GM18517 (cell line): ENCODE measurements around the gene MTRF1L.
"Not testable (repeated sequence)": the region's sequence is repeated elsewhere in the genome, so short reads cannot be mapped to it uniquely, and the experiment has no call there.

Experiments used
- ATAC-seq: cut with Tn5 transposase; IDR thresholded peaks from one replicate; pipeline ENCODE4 v1.9.1; 2021; ENCODE audit warnings: mild to moderate bottlenecking, moderate library complexity; ENCODE audit not compliant: unreplicated experiment

The MTRF1L gene

GRCh38 chr6:153012856-153013255, 10.3 kb upstream of the MTRF1L start:
- ATAC-seq = no peak

- ATAC-seq = peak; percentile 5
These were observed 819 bp upstream of the MTRF1L start for GRCh38 chr6:153003366-153003690.

GRCh38 chr6:153001767-153002612, 519 bp downstream of the MTRF1L start:
- ATAC-seq = peak; percentile 31

- not testable (repeated sequence) for ATAC-seq
These were observed 1.7 kb downstream of the MTRF1L start for GRCh38 chr6:153000790-153001189.

DNA sequence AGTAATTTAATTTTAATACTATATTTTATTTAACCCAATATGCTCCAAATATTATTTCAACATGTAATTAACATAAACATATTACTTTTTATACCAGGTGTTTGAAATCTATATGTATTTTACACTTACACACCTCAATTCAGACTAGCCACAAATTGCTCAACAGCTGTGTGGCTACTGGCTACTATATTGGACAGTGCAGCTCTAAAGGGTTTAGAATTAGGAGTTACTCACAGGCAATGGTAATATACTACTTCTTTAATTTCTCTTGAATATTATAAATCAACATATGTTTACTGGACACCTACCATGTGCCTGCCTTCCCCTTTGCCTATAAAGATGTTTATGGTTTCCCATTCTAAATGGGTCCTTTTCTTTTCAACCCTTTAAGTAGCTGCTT, 2.3 kb downstream of the MTRF1L start:
- ATAC-seq = no peak

- ATAC-seq = not testable (repeated sequence)
These were observed 3.0 kb downstream of the MTRF1L start for GRCh38 chr6:152999538-152999937.

DNA sequence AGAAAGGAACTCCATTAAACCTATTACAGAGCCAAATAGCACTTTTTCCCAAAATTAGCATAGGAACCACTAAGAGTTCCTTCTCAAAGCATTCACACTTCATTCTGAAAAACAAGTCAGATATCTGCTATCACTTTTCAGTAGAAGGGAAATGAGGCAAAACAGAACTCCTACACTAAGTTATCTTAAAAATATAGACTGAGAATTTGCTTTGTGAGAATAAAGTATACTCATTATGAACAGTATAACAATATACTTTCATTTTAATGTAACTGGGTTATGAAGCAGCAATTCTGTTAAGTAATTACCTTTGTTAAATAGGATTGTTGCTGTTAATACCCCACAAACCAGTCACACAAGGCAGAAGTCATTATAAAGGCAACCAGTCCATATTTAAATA, 8.7 kb downstream of the MTRF1L start:
- ATAC-seq = no peak

DNA sequence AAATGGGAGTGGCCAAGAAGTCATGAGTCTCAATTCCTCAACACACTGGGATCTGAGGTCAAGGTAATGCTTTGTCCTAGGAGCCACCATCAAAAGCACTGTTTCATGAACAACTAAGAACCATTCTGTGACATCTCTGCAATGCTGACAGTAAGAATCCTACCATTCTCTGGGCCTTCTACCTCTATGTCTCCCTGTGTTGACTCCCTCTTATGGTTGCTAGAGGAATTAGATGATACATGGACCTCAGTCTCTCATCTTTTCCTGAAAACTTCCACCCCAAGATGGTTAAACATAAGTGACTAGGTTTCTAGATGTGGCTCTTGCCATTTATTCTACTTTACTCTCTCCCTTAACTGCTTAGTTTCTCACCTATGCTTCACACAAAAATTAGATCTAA, 9.1 kb downstream of the MTRF1L start:
- no peak for ATAC-seq

- no peak for ATAC-seq
These were observed 15.5 kb downstream of the MTRF1L start for GRCh38 chr6:152986978-152987377.

- ATAC-seq = not testable (repeated sequence)
These were observed 17.2 kb downstream of the MTRF1L start for GRCh38 chr6:152985300-152985699.

- ATAC-seq = peak; percentile 39
These were observed 18.0 kb downstream of the MTRF1L start for GRCh38 chr6:152984513-152984872.

DNA sequence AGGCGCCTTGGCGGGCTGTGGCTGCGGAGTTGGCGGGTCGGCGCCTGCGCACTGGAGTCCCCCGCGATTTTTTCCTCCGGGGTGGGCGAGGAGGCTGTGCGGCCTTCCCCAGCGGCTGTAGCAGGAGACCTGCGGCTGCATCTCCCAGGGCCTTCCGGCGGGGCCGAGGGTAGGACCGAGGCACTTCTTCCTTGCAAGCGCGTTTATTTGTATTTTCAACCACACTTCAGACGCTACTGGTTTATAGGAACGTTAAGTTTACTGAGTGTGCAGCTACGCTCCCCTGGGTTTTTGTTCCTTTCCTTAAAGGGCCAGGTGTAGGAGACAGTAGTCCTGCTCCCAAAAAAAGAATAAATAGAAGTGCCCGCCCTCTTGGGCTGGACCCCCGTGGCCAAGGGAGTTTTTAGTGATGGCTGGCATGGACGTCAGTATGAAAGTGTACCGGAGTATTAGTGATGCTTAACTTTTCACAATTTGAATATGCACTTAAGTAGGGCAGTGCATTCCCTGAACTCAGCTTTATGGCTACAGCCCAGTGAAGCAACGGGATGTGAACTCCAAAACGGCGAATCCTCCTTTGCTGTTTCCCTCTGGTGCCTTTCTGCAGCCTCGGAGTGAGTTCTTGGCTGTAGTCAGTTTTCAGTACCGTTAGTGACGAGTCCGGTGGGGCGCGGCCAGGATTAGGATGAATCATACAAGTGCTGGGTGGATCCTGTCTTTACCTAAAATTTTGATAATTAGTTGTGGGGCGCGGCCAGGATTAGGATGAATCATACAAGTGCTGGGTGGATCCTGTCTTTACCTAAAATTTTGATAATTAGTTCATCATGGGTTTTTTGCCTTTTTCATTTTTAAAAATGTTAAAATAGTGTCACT, 18.6 kb downstream of the MTRF1L start:
- ATAC-seq = peak; percentile 18

- peak; percentile 73 for ATAC-seq
These were observed 19.4 kb downstream of the MTRF1L start, which contains the start of gene FBXO5 for GRCh38 chr6:152982904-152983636. TSS of gene FBXO5 (minus strand) at chr6:152983041. CDS start at chr6:152982959, 82 bp downstream.

- ATAC-seq = no peak
These were observed 20.3 kb downstream of the MTRF1L start for GRCh38 chr6:152981989-152982903.

GRCh38 chr6:152981219-152981618, 21.3 kb downstream of the MTRF1L start:
- ATAC-seq = no peak

DNA sequence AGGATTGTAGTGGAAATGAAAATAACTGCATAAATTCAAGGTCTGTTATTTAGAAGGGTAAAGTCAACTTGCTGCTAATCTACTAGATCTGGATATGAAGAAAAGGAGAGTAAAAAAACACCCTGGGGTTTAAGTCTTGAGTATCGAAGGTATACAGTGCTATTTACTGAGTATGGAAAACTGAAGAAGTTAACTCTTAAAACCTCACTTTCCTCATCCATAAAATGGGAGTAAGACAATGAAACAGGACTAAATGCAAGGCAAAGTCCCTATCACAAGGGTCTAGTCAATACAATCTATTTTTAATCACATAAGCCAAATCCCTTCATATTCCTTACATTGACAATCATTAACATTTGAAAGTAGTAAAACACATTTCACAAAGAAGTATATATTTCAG, 21.9 kb downstream of the MTRF1L start:
- no peak for ATAC-seq

GRCh38 chr6:152979116-152979515, 23.4 kb downstream of the MTRF1L start:
- no peak for ATAC-seq

- no peak for ATAC-seq
These were observed 24.5 kb downstream of the MTRF1L start for GRCh38 chr6:152978058-152978457.

GRCh38 chr6:152977556-152977955, 25.0 kb downstream of the MTRF1L start:
- ATAC-seq = no peak

DNA sequence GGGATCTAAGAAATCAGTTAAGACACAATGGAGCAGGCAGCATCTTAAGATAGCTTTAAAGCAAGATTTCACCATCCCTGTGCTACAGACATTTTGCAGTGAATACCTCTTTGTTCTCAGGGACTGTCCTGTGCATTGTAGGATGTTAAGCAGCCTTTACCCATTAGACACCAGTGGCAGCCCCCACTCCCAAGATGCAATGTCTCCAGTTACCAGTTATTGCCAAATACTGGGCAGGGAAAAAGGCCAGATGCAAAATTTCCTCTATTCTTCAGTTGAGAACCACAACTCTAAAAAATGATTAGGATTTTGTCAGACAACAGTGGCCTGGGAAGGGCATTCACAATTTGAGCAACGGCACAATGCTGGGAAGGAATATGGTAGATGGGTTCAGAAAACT, 25.8 kb downstream of the MTRF1L start:
- ATAC-seq = no peak
